GM11168 (cell line): Measurements from ENCODE around the gene PRKCH.
"Not testable (repeated sequence)": the region's sequence is repeated elsewhere in the genome, so short reads cannot be mapped to it uniquely, and the experiment has no call there.

ENCODE experiments used
- in situ Hi-C: fragments of 300-500 bp; cut with MboI; formaldehyde crosslinking; loops from one replicate; pipeline ENCODE4 v1.12.0; 2022; ENCODE audit warnings: low sequenced_read_pairs; ENCODE audit not compliant: unreplicated experiment

Gene PRKCH

GRCh38 chr14:61516964-61517653 is 195.7 kb downstream of the PRKCH start:
- in situ Hi-C loops, result no loop called here

DNA sequence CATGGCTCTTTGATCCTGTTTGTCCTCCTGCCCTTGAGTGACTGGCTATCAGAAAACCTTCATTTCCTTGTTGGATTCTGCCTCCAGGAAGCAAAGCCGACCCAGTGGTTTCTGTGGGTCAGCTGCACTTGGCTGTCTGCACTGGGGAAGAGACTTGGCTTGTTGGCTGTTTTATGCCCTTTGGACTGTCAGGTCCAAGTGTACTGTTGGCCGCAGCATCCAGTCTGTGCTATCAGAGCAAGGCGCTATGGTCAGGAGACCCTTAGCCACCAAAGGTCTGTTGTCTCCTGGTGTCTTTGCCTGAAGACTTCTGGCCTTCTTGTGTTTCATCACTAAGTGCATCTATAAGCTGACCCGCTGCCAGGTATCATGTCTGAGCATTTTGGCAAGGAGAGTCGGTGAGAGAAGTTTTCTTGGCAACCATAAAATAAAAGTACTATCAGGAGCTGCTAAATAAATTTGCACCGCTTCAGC is 196.6 kb downstream of the PRKCH start:
- in situ Hi-C loops, result no loop called here

DNA sequence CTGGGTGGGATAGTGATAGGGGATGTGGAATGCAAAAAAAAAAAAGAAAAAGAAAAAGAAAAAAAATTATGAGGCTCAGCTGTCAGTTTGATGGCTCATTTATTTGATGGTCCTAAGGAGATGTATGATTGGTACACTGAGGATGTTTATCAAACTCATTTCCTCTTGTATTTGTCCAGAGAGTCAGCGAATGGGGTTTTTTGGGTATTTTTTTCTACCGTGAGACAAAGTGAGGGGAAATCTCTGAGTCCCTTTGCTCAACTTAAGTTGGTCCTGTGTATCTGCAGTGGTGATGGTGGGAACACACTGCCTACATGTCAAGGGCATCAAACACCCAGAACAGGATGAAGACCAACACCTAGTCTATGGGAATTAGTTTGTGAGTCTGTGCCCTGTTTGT is 197.0 kb downstream of the PRKCH start:
- in situ Hi-C loops, result no loop called here

DNA sequence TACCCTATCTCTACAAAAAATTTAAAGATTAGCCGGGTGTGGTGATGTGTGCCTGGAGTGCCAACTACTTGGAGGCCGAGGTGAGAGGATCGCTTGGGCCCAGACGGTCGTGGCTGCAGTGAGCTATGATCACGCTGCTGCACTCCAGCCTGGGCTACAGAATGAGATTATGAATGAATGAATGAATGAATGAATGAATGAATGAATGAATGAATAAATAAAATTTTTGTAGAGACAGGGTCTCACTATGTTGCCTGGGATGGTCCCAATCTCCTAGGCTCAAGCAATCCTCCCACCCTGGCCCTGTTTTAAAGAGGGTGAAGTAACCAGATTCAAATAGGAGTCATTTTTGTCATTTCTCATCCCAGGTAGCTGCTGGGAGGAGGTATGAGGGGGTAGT is 197.7 kb downstream of the PRKCH start:
- in situ Hi-C loops, result no loop called here

DNA sequence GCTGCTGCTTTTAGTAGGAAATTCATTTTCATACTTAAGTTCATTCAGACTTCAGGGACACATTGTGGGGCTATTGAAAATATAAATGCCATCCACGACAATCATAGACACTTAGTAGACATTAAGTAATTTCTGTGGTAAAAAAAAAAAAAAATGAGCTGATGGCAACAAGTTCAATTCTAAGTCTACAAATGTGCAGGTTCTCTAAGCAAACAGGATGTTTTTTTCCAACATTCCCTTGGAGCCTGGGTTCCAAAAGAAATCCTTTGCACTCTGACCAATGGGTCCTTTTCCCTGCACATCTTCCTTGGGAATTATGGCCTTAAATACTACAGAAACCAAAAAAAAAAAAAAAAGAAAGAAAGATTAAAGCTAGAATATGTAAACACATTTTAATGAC is 198.4 kb downstream of the PRKCH start:
- in situ Hi-C loops, result no loop called here

GRCh38 chr14:61520576-61520975 is 199.2 kb downstream of the PRKCH start:
- in situ Hi-C loops, result no loop called here

DNA sequence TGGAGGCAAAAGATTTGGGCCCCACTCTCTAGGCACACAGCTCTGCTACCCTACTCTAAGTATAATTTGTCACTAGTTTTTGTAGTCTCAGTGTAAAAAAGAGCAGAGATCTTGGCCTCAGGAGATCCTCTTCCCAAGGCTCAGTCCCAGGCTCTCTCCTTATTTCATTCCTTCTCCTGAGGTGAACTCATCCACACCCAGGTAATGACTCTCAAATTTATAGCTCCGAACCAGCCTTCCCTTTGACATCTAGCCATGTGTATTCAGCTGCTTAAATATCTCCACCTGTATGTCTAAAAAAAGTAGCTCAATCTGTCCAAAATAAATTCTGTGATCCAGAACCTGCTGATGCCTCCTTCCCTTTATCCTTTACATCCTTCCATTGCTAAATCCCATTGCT is 200.4 kb downstream of the PRKCH start:
- in situ Hi-C loops, result no loop called here

DNA sequence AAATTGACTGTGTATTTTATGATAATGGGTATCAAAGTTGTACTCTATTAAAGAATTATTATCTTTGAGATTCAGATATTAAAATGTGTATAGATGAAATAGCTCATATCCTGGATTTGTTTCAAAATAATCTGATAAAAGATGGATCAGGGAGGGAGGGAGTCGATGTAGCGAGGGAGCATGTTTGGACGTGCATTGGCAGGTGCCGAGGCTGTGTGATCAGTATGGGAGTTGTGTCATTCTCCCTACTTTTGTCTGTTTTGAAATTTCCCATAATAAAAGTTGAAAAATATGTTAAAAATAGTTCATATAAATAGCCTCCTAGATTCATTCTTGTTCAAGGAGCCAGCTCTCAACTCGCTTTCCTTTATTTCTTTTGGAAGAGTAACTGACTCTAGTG is 202.4 kb downstream of the PRKCH start:
- in situ Hi-C loops, result no loop called here

- in situ Hi-C loops, result no loop called here
Observed at GRCh38 chr14:61524211-61524806, 202.9 kb downstream of the PRKCH start.

DNA sequence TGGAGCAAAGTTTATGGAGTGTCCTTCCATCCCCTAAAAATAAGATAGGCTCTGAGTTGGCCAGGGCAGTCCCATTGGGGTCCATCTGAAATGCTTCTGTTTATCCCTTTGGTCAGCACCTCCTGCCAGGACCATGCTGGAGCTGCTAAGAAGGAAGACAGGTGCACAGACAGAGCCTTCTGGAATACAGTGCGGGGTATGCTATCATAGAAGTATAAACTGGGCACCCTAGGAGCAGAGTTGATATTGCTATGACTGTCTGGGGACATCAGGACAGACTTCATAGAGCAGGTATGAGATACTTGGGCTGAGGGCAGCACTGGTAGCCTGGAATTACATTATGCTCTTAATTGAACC is 203.5 kb downstream of the PRKCH start:
- in situ Hi-C loops, result no loop called here

DNA sequence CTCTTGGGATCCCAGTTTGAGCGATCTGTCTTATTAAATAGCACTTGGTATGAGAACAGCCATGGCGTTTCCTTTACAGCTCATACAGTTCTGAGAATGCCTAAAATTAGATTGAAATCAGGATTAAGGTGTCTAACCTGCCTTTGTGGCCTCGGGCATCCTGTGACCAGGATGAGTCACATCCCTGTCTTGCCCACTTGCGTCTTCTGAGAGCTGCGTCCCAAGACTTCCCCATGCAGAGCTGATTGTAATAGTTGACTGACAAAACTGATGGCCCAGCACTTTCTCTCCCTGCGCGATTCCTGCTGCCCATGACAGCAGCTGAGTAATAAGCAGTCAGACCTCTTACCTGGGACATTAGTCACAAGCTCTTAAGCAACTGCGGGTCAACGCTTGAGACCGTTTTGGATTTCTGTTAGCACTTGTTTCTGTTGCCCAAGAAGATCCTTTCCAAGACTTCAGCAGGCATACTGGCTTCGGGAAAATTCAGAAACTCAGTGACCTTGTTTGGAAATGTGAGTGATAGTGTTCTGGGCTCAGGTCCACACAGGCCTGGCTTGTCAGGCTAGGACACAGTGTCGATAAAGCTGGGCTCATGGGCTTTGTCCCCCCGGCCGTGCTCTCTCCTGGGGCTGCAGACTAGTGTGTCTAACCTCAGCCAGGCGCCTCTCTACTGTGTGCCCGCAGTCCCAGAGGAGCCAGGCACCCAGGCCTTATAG is 204.1 kb downstream of the PRKCH start:
- in situ Hi-C loops, result no loop called here

DNA sequence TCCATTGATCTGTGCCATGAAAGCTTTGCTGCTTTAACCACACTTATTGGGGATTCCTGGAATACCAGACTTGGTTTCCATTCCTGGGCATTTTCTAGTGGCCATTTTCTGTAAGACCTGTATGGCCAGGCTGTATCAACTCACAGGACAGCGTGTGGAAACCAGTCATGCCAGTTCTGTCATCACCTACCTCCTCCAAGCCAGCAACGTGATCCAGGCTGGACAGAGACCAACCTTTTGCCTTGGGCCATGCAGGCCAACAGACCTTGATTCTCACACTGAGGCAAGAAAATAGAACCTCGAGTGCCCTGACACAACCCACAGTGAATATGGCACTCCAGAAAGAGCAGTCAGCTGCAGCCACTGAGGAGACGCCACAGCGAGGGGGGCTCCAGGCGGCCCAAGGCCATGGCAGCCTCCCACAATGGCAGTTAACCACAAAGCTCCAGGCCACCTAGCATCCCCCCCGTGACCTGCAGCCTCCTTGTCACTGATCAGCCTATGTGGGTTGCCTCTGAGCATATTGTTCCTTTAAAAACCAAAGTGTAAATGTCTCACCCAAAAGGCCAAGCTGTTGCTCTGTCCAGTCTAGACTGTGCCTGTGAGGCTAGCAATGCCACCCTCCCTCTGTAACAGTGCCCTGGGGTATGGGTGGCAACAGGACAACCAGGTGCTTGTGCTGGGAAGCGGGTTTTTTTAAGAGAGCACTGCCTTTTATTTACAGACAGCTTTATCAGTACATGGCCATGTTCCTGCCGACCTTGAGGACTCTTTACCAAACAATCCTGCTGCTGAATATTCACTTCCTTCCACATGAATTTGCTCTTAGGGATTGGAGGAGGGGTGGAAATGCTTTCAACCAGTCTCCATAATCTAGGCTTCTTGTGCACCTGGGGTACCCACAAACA is 205.3 kb downstream of the PRKCH start:
- in situ Hi-C loops, result no loop called here

DNA sequence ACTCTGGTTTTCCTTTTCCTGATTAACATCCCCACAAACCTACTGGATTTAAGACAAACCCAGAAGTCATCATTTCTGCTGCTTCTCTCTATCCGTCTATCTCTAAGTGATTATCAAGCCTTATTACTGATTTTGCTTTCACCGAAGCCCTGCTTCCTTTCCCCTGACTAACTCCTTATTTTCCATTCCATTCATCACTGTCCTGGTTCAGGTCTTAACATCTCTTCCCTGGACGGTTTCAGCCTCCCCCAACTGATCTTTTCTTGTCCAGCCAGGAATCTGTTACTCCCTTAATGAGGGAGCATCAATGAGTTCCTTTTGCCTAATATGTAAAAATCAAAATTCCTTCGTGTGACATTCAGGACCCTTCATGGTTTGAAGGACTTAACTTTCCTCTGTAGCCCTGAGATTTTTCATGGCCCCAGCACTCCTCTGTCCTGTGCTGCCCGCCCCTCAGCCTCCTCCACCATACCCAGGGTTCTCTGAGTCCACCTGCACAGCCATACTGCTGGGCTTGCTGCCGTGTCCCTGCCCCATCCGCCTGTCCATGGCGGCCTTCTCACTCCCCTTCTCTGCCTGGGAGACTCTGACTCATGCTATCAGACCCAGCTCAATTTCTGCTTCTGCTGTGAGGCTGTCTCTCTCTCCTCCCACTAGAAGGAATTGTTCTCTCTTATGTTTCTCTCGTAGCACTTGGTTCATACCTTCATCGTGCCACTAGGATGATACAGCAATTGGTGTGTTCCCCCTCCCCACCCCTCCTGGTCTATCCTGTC is 206.1 kb downstream of the PRKCH start:
- in situ Hi-C loops, result no loop called here

- in situ Hi-C loops, result no loop called here
Observed at GRCh38 chr14:61528591-61529021, 207.2 kb downstream of the PRKCH start.

DNA sequence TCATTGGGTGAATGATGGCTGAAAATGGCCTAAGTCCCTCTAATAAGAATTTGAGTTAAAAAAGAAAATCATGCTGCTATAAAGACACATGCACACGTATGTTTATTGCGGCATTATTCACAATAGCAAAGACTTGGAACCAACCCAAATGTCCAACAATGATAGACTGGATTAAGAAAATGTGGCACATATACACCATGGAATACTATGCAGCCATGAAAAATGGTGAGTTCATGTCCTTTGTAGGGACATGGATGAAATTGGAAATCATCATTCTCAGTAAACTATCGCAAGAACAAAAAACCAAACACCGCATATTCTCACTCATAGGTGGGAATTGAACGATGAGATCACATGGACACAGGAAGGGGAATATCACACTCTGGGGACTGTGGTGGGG is 208.0 kb downstream of the PRKCH start:
- in situ Hi-C loops, result not testable (repeated sequence)

DNA sequence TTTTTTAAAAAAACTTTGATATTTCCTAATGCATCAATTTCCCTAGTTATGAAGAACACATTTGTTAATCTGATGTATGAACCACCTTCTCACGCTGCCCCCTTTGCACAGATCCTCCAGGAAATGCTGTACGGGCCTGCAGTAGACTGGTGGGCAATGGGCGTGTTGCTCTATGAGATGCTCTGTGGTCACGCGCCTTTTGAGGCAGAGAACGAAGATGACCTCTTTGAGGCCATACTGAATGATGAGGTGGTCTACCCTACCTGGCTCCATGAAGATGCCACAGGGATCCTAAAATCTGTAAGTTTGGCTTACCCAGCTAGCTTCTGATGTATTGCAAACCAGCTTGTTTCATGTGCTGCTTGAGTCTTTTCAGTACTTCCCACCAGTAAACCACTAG is 208.9 kb downstream of the PRKCH start:
- in situ Hi-C loops, result no loop called here

DNA sequence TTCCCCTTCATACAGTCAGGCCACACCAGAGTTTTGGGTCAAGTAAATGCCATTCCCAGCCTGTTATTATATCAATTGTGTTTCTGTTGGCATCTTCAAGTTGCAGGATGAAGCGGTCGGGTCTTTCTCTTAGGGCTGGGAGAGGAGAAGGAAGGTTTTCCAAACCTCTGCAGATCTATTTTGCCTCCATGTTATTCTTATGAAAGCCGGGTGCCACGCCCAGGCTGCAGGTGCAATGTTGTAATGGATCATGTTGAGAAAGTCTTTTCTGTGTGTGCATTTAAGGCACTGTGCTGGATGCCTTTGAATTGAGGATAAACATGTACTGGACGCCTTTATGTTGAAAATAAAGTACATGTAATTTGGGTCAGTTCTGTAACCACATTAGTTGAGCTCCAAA is 209.5 kb downstream of the PRKCH start:
- in situ Hi-C loops, result no loop called here

DNA sequence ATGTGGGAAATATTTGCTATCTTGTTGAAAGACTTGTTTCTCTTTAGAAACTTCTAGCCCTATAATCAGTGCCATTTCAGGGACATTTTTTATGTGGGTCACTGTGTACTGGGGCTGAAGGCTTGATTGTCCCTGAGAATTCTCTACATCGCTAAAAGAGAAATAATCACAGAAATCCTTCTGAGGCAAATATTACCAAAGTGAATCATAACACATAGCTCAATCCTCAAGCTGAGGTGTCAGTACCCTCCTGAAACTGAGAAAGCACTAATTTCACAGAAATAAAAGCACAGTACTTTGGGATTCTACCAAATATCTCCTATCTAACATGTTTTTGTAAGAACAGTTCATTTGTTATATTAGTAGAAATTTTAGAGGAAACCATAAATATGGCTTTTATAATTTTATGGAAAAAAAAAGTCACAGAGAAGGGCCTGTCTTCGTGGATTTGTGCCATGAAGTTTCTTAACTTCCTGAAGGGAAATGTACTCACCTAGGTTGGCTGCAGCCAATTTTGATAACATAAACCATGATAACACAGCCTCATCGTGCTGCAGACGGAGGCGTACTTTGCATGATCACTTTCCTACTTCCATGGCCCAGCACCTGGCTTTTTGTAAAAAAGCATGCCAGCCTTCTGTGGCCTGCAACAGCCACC is 210.2 kb downstream of the PRKCH start:
- in situ Hi-C loops, result no loop called here

- in situ Hi-C loops, result no loop called here
Observed at GRCh38 chr14:61532123-61532505, 210.7 kb downstream of the PRKCH start.
